Measurements from ENCODE around the gene OR51S1. TPM values are rescaled to one million over a fixed set of nuclear protein-coding genes. Genes with fewer than 3 reads are reported as not detected.
"Not testable (repeated sequence)": the region's sequence is repeated elsewhere in the genome, so short reads cannot be mapped to it uniquely, and the experiment has no call there.

Gene OR51S1
- total RNA-seq, 2 donors from 2014 or later = not detected

DNA sequence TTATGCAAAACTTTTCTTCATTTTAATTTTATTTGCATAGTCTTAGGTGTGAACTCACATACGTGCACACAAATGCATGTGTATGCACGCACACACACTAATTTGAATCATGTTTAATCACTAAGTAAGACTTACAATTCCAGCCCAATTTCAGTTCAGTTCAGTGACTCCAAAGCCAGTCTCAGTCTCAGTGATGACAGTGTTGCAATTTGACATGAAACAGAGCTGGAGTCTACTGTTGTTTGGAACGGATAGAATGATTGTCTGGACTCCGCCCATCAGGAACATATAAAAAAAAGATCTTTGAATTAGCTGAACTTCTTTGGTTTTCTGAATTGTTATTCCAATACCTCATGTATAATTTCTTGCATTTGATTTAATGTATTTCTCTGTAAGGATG, 14.9 kb upstream of the OR51S1 start:
- H3K9me3 ChIP-seq = no peaks in the 10 kb centered on the region
- TF ChIP-seq CTCF (IDR thresholded peaks at IDR 0.05) = no peak
- H3K4me1 ChIP-seq = no peaks in the 10 kb centered on the region
- no peak for DNase-seq (ENCODE audit: low spot score)
- H3K27me3 ChIP-seq = no peaks in the 10 kb centered on the region
- H3K27ac ChIP-seq = no peak overlapping the region
- no peak overlapping the region for H3K4me3 ChIP-seq
- H3K36me3 ChIP-seq = no peaks in the 10 kb centered on the region

DNA sequence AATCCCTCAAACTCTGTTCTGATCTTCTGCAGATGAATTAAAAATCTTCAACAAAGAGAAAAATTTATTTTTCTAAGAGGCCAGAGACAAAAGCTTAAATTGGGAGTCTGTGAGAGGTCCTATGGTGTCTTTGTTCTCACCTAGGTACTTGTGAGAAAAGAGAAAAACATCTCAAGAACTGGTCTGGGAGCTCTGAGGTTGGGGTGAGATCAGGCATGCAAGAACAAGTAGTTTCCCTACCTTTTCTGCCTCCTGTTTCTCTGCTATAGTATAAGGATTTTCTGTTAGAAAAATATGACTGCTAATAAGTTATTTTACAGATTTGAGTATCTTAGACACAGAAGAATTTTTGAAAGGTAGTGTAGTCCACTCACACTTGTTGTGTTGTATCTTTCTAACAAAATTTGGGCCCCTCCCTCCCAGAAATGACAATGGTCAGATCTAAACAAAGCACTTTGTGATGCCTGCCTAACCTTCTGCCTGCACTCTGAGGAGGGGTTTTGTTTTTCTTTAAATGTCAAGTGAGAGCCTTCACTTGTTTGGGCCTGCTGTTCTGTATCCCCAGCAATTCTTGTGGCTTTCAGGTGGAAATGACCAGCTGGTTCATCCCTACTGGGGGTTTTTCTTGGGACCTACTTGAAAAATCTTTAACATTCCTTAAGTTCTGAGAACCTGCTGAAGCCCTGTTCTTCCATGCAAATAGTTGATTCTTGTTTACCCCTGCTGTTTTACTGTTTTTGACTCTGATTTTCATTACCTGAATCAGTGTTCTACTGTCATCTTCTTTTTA, 13.6 kb upstream of the OR51S1 start:
- DNase-seq (ENCODE audit: low spot score) = no peak
- Histone ChIP-seq H3K27ac (no peak overlapping the region), H3K9me3 (no peaks in the 10 kb centered on the region), H3K27me3 (no peaks in the 10 kb centered on the region), H3K4me3 (no peak overlapping the region), H3K36me3 (no peaks in the 10 kb centered on the region), H3K4me1 (no peaks in the 10 kb centered on the region)
- no peak for TF ChIP-seq CTCF (IDR thresholded peaks at IDR 0.05)

GRCh38 chr11:4854286-4854685, 5.3 kb upstream of the OR51S1 start:
- H3K9me3 ChIP-seq; H3K4me3 ChIP-seq; DNase-seq (ENCODE audit: low spot score); H3K36me3 ChIP-seq; H3K27ac ChIP-seq; H3K27me3 ChIP-seq; H3K4me1 ChIP-seq: not testable (repeated sequence)

DNA sequence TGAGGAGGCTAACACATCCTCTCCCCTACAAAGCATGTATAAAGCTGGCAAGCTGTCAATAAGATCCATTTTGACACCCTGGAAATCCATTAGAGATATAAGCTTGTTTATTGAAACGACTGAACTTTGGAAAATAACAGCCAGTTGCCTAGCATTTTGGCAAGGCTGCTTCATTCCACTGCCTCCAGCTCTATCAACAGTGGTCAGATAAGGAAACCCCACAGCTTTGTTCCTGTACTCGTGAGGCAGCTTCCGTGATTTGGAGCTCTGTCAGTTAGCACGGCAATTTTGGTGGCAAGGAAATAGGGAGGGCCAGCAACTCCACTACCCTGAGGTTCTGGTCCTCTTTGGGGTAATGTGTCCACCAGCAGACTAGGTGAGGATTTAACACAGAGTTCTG, 2.0 kb upstream of the OR51S1 start:
- H3K27ac ChIP-seq = peak overlapping the region in 1 of 2 donors; percentile 19
- no peaks in the 10 kb centered on the region for H3K27me3 ChIP-seq
- no peaks in the 10 kb centered on the region for H3K4me1 ChIP-seq
- no peak for DNase-seq (ENCODE audit: low spot score)
- no peak overlapping the region for H3K4me3 ChIP-seq
- no peaks in the 10 kb centered on the region for H3K9me3 ChIP-seq
- TF ChIP-seq CTCF (IDR thresholded peaks at IDR 0.05) = no peak
- no peaks in the 10 kb centered on the region for H3K36me3 ChIP-seq

DNA sequence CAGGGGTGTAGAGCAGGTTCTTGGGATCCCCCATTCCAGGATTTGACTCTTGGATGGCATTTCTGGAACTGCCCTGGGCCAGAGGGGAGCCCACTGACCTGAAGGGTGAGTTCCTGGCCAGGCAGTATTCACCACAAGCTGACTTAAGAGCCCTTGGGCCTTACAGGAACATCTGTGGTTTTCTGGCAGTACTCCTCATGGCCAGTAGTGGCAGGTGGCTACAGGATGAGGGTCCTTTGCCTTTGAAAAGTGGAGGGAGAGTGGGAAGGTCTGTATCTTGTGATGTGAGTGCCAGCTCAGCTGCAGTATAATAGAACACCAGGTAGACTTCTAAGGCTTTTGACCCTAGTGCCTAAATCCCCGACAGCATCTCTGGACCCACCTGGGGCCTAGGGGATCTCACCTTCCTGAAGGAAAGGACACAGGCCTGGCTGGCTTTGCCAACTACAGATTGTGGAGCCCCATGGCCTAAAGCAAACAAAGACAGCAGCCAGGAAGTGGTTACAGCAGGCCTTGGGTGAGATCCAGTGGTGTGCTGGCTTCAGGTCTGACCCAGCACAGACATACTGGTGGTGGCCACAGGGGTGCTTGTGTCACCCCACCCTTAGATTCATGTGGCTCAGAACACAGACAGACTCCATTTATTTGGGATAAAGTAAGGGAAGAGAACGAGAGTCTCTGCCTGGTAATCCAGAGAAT, 9.0 kb downstream of the OR51S1 start:
- no peak for TF ChIP-seq CTCF (IDR thresholded peaks at IDR 0.05)
- Histone ChIP-seq H3K36me3 (no peaks in the 10 kb centered on the region), H3K4me1 (no peaks in the 10 kb centered on the region), H3K27ac (no peak overlapping the region), H3K9me3 (no peaks in the 10 kb centered on the region), H3K27me3 (no peaks in the 10 kb centered on the region), H3K4me3 (no peak overlapping the region)
- DNase-seq (ENCODE audit: low spot score) = no peak

GRCh38 chr11:4830909-4831308, 18.1 kb downstream of the OR51S1 start:
- Histone ChIP-seq H3K36me3 (no peaks in the 10 kb centered on the region), H3K9me3 (no peaks in the 10 kb centered on the region), H3K4me3 (no peak overlapping the region), H3K4me1 (no peaks in the 10 kb centered on the region), H3K27ac (no peak overlapping the region), H3K27me3 (no peaks in the 10 kb centered on the region)
- no peak for TF ChIP-seq CTCF (IDR thresholded peaks at IDR 0.05)
- DNase-seq (ENCODE audit: low spot score) = no peak

Measured in right atrium auricular region (tissue), 2 donors.